B cell (primary cell): Measurements from ENCODE around the gene ZNF273. TPM values are rescaled to one million over a fixed set of nuclear protein-coding genes. Genes with fewer than 3 reads are reported as not detected.

ENCODE experiments used
- ATAC-seq: fragments of 200-7000 bp; cut with Tn5 transposase; one replicate; pipeline ENCODE4 v1.10.0; 2021; ENCODE audit warnings: low read depth, mild to moderate bottlenecking, moderate number of reproducible peaks, moderate library complexity
- CTCF ChIA-PET: fragments of 350-600 bp; sonication (Branson Sonifier 250); formaldehyde crosslinking; loops from one replicate; lab custom pipeline; 2021; ENCODE audit warnings: antibody characterized with exemption, inconsistent platforms; lab: Charles Lee
- POLR2A ChIA-PET: fragments of 350-600 bp; sonication (Branson Sonifier 250); formaldehyde crosslinking; loops from one replicate; lab custom pipeline; 2021; ENCODE audit warnings: antibody characterized with exemption; lab: Charles Lee
- DNase-seq: peaks from one replicate; pipeline ENCODE4 v3.0.0; 2013
- H2AFZ ChIP-seq: 2 replicates; pipeline ENCODE4 v1.6.1; 2012; ENCODE audit warnings: mild to moderate bottlenecking, low read depth, low read length; ENCODE audit not compliant: insufficient read depth, poor library complexity, severe bottlenecking
- H3K27ac ChIP-seq, 2 donors: 1 replicate in 1 of 2; 2 replicates in 1 of 2; pipeline ENCODE4 v1.5.1; 2012 to 2013; ENCODE audit warnings: low read length in 2 of 2, mild to moderate bottlenecking in 2 of 2, moderate library complexity in 1 of 2
- H3K27me3 ChIP-seq, 4 experiments: fragments of 200-600 bp in 1 of 4; sonication (generic) in 1 of 4; replicated peaks in 1 of 4; 1 replicate in 2 of 4; 2 replicates in 2 of 4; pipeline versions ENCODE4 v1.6.1 to v1.7.0; 2013 to 2016; ENCODE audit warnings: low read length in 3 of 4, mild to moderate bottlenecking in 2 of 4, mixed read lengths in 1 of 4, moderate library complexity in 1 of 4; ENCODE audit not compliant: insufficient read depth in 4 of 4, control insufficient read depth in 3 of 4; ENCODE audit errors: control extremely low read depth in 1 of 4
- H3K36me3 ChIP-seq, 2 experiments: replicated peaks in 1 of 2; 1 replicate in 1 of 2; 2 replicates in 1 of 2; pipeline versions ENCODE4 v1.6.1 to v1.7.1; 2013; ENCODE audit warnings: low read length in 1 of 2; ENCODE audit not compliant: insufficient read depth in 2 of 2, control insufficient read depth in 1 of 2; ENCODE audit errors: control extremely low read depth in 1 of 2, extremely low read depth in 1 of 2
- H3K4me1 ChIP-seq, 2 donors: fragments of 200-600 bp in 1 of 2; sonication (generic) in 1 of 2; 1 replicate in 1 of 2; 2 replicates in 1 of 2; pipeline versions ENCODE4 v1.5.1 to v1.6.1; 2013 to 2017; ENCODE audit warnings: low read length in 2 of 2; ENCODE audit not compliant: control insufficient read depth in 2 of 2, insufficient read depth in 2 of 2
- H3K4me2 ChIP-seq: replicated peaks from 2 replicates; pipeline ENCODE3; 2012; ENCODE audit warnings: mild to moderate bottlenecking, low read depth, low read length; ENCODE audit not compliant: poor library complexity, severe bottlenecking
- H3K4me3 ChIP-seq, 5 experiments: fragments of 200-600 bp in 1 of 5; sonication (generic) in 1 of 5; 1 replicate in 3 of 5; 2 replicates in 2 of 5; pipeline versions ENCODE4 v1.5.1 to v1.7.0; 2011 to 2016; ENCODE audit warnings: low read length in 4 of 5, mild to moderate bottlenecking in 4 of 5, low read depth in 2 of 5, control low read depth in 1 of 5, moderate library complexity in 1 of 5; ENCODE audit not compliant: insufficient read depth in 1 of 5; ENCODE audit errors: control extremely low read depth in 1 of 5, extremely low read depth in 1 of 5
- H3K79me2 ChIP-seq: fragments of 200-600 bp; sonication (generic); one replicate; pipeline ENCODE4 v1.6.0; 2016; ENCODE audit warnings: low read length; ENCODE audit not compliant: control insufficient read depth, insufficient read depth
- H3K9ac ChIP-seq: fragments of 200-600 bp; sonication (generic); 2 replicates; pipeline ENCODE4 v1.6.1; 2017; ENCODE audit warnings: mild to moderate bottlenecking, low read length, moderate library complexity
- H3K9me3 ChIP-seq, 3 donors: one replicate each; pipeline versions ENCODE4 v1.6.1 to v1.7.1; 2013; ENCODE audit warnings: low read length in 2 of 3; ENCODE audit not compliant: control insufficient read depth in 2 of 3, insufficient read depth in 1 of 3; ENCODE audit errors: control extremely low read depth in 1 of 3
- H4K20me1 ChIP-seq: 2 replicates; pipeline ENCODE4 v1.6.0; 2012; ENCODE audit warnings: mild to moderate bottlenecking, low read length; ENCODE audit not compliant: insufficient read depth, control insufficient read depth, poor library complexity, severe bottlenecking
- H3K27ac Mint-ChIP-seq: one replicate; pipeline ENCODE4 v1.8.0; 2021; ENCODE audit warnings: mixed read lengths
- H3K27me3 Mint-ChIP-seq: one replicate; pipeline ENCODE4 v1.8.0; 2021; ENCODE audit warnings: mixed read lengths
- H3K4me1 Mint-ChIP-seq: one replicate; pipeline ENCODE4 v1.8.0; 2021; ENCODE audit warnings: mixed read lengths
- H3K4me3 Mint-ChIP-seq: one replicate; pipeline ENCODE4 v1.8.0; 2021; ENCODE audit warnings: mixed read lengths
- H3K9me3 Mint-ChIP-seq: one replicate; pipeline ENCODE4 v1.8.0; 2022; ENCODE audit warnings: mixed read lengths; ENCODE audit not compliant: insufficient read depth
- EZH2 ChIP-seq: IDR thresholded peaks from 2 replicates; pipeline ENCODE4 v1.6.1; 2012; ENCODE audit warnings: borderline replicate concordance, low read depth, mild to moderate bottlenecking, moderate library complexity, low read length; ENCODE audit not compliant: insufficient read depth, poor library complexity, severe bottlenecking
- WGBS: methylation state at CpG from one replicate; pipeline ENCODE4 v1.1.5; 2013; ENCODE audit warnings: missing lambda C conversion rate; ENCODE audit not compliant: insufficient coverage; 5-methylcytosine and 5-hydroxymethylcytosine counted together
- intact Hi-C: fragments of 100-400 bp; cut with micrococcal nuclease; formaldehyde crosslinking; loops from one replicate; pipeline ENCODE4 v1.10.0; 2022
- polyA plus RNA-seq: library from polyadenylated mRNA; depleted of rRNA; stranded (reverse); fragments of >200 nt; gene quantifications from 2 replicates; pipeline ENCODE4 v1.2.3, GENCODE V29; 2012
- total RNA-seq, 2 donors: library from RNA; stranded (reverse); fragments of 120-200 nt in 1 of 2; gene quantifications; 1 replicate in 1 of 2; 2 replicates in 1 of 2; pipeline versions ENCODE4 v1.2.3 to v1.2.4, GENCODE V29; 2013 to 2022
- TF ChIP-seq, protein P1 (sequence below): fragments of 200-600 bp; IDR thresholded peaks from one replicate; pipeline ENCODE4 v1.8.0; 2022; ENCODE audit warnings: antibody characterized with exemption, mild to moderate bottlenecking

The ZNF273 gene
- total and polyA plus RNA-seq, 2 donors (not counting 1 experiment from before 2014, with no cell fraction given), result 3.8 to 12.7 TPM

DNA sequence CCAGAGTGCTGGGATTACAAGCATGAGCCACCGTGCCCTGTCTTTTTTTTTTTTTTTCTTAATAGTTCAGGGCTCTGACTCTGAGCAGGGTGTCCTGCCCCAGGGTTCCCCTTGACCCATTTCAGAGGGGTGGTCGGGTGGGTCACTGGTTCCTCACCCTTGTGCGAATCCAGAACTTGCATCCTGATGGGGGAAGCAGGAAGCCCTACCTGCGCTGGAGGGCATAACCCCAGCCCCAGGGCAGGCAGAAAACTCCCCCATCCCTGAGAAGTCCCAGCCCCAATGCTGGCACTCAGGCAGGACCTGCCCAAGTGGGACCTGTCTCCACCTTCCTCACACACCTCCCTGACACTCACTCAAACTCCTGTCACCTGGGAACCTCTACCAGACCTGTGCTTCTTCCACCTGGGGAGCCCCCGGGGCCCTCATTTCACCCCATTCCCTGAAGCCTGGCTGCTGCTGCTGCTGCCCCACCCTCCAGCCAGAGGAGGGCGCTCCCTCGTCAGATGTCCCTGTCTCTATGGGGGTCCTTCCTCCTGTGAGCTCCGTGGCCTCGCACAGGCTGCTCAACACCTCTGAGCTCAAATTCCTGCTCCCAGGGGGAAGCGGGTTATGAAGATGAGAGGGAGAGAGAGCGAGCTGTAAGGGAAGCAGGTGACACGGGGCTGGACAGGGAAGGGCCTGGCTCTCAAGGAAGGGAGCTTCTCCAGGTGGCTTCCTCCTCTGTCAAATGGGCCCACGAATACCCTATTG lies 15.1 kb upstream of the ZNF273 start:
- WGBS, result 23% methylated on average over 8 of the region's 13 CpGs
- Mint-ChIP-seq H3K9me3 (no peaks in the 10 kb centered on the region), H3K27ac (no peak overlapping the region), H3K4me3 (peak overlapping the region; percentile 93), H3K4me1 (peaks cover 14% of the 10 kb centered on the region), H3K27me3 (peaks cover 52% of the 10 kb centered on the region)
- no peak overlapping the region for H3K27ac ChIP-seq
- DNase-seq (peak; percentile 62), ATAC-seq (peak; percentile 58)
- peaks cover 22 to 24% of the 10 kb centered on the region in 2 donors for H3K4me1 ChIP-seq
- peak overlapping the region; percentile 32 to 60 (median 57) for H3K4me3 ChIP-seq
- peak overlapping the region; percentile 71 for H2AFZ ChIP-seq
- ChIA-PET CTCF (interaction anchor here (0.7 to 1.0 kb wide), 5 partner anchors 11 to 420 kb away, joined by 3 to 5 read pairs (median 3); partner anchors contain the start of gene ZNF273), POLR2A (no interaction called here)
- TF ChIP-seq EZH2, result no peak
- TF ChIP-seq, protein P1, sequence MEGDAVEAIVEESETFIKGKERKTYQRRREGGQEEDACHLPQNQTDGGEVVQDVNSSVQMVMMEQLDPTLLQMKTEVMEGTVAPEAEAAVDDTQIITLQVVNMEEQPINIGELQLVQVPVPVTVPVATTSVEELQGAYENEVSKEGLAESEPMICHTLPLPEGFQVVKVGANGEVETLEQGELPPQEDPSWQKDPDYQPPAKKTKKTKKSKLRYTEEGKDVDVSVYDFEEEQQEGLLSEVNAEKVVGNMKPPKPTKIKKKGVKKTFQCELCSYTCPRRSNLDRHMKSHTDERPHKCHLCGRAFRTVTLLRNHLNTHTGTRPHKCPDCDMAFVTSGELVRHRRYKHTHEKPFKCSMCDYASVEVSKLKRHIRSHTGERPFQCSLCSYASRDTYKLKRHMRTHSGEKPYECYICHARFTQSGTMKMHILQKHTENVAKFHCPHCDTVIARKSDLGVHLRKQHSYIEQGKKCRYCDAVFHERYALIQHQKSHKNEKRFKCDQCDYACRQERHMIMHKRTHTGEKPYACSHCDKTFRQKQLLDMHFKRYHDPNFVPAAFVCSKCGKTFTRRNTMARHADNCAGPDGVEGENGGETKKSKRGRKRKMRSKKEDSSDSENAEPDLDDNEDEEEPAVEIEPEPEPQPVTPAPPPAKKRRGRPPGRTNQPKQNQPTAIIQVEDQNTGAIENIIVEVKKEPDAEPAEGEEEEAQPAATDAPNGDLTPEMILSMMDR, result peak; percentile 63
- H4K20me1 ChIP-seq, result no peaks in the 10 kb centered on the region
- H3K9ac ChIP-seq, result peak overlapping the region; percentile 70
- intact Hi-C loops, result no loop called here
- no peaks in the 10 kb centered on the region for H3K79me2 ChIP-seq
- H3K4me2 ChIP-seq, result peak overlapping the region; percentile 98
- H3K27me3 ChIP-seq, result peaks cover 0 to 73% (median 32%) of the 10 kb centered on the region in 4 experiments
- H3K9me3 ChIP-seq, result peaks cover 0 to 21% (median 0%) of the 10 kb centered on the region in 3 donors
- H3K36me3 ChIP-seq, result no peaks in the 10 kb centered on the region

DNA sequence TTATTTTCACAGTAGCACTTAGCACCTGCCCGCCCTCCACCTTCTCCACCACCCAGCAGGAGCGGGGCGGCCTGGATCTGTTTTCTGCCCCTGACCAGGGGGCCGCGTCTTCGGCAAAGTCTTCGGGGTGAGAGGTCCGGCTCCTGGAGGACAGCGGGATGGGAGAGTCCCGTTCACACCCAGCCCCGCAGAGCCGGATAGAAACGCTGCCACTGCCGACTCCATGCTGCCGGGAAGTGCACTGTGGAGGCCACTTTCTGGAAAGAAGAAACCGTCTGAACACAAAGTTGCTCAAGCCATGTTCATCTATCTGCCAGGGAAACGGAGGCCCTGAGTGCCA lies 14.5 kb upstream of the ZNF273 start:
- Histone ChIP-seq H3K79me2 (no peaks in the 10 kb centered on the region), H3K9ac (peak overlapping the region; percentile 70), H4K20me1 (no peaks in the 10 kb centered on the region), H3K27me3 (peaks cover 0 to 67% (median 32%) of the 10 kb centered on the region in 4 experiments), H3K4me1 (peaks cover 22% of the 10 kb centered on the region in 2 donors), H3K4me3 (peak overlapping the region; percentile 36 to 60 (median 57)), H3K36me3 (no peaks in the 10 kb centered on the region), H3K27ac (no peak overlapping the region), H3K9me3 (peaks cover 0 to 15% (median 0%) of the 10 kb centered on the region in 3 donors), H2AFZ (peak overlapping the region; percentile 71), H3K4me2 (peak overlapping the region; percentile 98)
- under 1% methylated on average over 17 of the region's 17 CpGs for WGBS
- TF ChIP-seq, protein P1, result no peak
- no peak for TF ChIP-seq EZH2
- Mint-ChIP-seq H3K27me3 (peaks cover 46% of the 10 kb centered on the region), H3K27ac (no peak overlapping the region), H3K4me1 (peaks cover 13% of the 10 kb centered on the region), H3K9me3 (no peaks in the 10 kb centered on the region), H3K4me3 (peak overlapping the region; percentile 93)
- CTCF ChIA-PET, result interaction anchor here (0.7 to 1.0 kb wide), 4 partner anchors 11 to 419 kb away, joined by 3 to 5 read pairs (median 3); partner anchors contain the start of gene ZNF273
- intact Hi-C loops, result no loop called here
- DNase-seq (peak; percentile 49), ATAC-seq (no peak)
- POLR2A ChIA-PET, result no interaction called here
